Midbrain (tissue), 1 donor: ENCODE data around the gene HOXC10.

Experiments used
- DNase-seq: peaks from one replicate; lab custom pipeline; 2025; lab: John Stamatoyannopoulos, UW

The HOXC10 gene

DNA sequence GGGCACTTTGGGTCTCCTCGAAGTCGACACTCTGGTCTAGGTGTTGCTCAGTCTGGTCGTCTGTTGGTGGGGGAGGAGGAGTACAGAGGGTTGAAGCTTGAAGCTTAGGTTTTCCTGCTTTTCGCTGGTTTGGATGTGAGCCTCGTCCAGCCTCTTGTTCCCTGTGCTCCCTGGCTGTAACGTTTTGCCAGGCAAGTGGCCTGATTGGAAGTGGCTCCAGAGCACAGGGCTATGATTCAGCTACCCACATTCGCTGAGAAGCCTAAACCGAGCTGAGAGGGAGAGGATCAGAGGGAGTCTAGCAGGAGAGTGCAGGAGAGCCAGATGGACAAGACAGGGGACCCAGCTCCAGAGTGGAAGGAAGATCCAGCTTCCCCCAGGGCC is 6.1 kb downstream of the HOXC10 start:
- DNase-seq: no peak

DNA sequence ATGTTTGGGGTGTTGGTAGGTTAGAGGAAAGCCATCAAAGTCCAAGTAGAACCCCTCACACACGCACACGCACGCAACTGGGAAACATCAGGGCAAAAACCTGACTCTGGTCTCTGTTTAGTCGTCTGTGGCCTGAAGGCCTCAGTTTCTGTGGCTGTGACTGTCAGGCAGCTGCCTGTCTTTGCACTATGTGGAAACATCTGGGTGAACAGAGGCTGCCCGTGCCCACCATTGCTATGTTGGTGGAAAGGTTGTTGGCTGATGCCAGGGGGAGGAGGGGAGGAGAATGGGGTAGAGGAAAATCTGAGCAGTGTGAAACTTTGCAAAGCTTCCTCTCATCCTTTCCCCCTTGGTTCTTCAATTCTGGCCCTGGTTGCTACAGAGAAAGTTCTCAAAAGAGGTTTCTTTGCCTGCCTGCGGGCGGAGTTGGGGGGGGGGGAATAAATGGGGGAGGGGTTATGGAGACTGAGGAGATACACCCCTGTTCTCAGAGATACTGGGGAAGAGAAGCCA is 7.5 kb downstream of the HOXC10 start:
- no peak for DNase-seq

- no peak for DNase-seq
These were observed 8.4 kb downstream of the HOXC10 start for GRCh38 chr12:53993162-53994008.

GRCh38 chr12:53994009-53994263 is 9.0 kb downstream of the HOXC10 start:
- DNase-seq: no peak

DNA sequence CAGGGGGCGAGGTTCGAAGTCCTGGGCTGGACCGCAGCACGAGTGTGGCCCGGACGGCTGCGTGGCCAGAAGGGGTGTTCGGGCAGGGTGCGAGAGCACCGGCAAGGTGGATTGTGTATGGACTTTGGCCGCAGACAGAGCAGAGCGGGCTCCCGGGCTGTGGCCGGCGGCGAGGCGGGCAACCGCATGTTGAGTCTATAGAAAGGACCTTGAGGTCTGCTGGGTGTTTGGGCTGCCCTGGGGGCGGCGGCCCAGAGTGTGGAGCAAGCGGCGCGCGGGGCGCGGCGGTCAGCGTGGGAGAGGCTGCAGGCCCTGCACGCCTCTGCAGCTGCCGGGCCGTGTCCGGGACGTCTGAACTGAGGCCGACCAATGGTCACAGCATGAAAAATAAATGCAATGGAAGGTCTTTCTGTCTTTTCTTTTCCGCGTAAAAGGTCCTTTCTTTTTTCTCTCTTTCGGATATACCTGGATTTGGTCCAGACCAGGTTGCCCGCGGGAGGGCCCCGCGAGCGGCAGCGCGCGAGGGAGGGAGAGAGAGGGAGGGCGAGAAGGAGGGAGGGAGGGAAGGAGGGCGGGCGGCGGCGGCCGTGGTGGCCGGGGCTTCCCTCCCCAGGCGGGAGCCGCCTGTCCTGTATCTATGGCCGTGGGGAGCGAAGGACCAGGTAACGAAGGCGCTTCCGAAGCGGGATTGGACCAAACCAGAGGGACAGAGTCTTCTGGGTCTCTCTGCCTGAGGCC is 9.5 kb downstream of the HOXC10 start:
- DNase-seq: no peak

DNA sequence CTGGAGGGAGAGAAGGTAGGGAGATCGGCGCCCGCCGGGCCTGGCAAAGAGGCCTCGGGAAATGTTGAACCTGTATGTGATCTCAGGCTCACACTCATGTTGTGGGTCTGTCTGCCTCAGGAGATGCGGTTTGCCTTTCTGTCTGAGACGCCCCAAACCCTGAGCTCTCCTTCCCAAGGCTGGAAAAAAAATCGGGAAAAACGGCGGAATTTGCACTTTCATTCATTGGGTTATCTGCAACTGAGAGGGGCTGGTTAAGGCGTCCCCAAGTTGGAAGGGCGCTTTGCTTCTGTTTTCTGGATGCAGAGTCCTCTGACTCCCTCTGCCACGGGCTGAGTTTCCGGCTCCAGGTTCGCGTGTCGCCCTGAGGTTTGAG is 10.0 kb downstream of the HOXC10 start:
- DNase-seq: no peak

DNA sequence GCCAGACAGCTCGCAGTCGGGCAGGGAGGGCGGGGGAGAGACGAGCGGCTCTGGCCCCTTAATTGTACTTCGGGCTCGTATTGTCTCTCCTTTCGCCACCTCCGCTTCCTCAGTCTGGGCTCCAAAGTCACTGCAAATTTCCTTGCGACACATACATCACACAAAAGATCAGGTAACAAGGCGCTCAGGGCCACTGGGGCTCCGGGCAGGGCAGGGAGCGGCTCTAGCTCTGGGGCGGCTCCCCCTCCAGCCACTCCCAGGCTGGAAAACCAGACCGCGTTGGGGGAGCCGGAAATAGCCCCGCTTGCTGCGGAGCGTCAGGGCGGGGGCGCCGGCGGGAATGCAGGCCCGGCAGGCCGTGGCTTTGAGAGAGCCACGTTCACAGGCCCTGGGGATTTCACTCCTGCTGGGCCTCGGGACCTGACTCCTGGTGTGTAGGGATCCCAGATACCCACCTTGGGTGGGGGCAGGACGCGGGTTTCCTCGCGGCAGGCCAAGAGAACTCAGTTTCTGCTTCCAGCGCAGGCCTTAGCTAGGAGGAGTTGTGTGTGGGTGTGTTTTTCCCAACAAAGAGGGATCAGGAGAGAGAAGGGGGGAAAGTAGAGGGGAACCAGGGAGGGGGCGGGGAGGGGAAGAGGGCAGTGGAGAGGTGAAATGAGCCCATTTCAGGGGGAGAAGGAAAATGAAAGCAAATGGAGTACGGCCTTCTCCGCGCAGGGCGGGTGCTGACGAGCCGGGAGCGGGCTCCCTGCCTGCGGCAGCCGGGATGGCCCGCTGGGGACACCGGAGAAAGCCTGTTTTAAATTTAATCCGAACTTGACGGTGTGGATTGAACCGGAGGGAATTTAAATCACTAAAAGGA is 10.7 kb downstream of the HOXC10 start:
- no peak for DNase-seq

DNA sequence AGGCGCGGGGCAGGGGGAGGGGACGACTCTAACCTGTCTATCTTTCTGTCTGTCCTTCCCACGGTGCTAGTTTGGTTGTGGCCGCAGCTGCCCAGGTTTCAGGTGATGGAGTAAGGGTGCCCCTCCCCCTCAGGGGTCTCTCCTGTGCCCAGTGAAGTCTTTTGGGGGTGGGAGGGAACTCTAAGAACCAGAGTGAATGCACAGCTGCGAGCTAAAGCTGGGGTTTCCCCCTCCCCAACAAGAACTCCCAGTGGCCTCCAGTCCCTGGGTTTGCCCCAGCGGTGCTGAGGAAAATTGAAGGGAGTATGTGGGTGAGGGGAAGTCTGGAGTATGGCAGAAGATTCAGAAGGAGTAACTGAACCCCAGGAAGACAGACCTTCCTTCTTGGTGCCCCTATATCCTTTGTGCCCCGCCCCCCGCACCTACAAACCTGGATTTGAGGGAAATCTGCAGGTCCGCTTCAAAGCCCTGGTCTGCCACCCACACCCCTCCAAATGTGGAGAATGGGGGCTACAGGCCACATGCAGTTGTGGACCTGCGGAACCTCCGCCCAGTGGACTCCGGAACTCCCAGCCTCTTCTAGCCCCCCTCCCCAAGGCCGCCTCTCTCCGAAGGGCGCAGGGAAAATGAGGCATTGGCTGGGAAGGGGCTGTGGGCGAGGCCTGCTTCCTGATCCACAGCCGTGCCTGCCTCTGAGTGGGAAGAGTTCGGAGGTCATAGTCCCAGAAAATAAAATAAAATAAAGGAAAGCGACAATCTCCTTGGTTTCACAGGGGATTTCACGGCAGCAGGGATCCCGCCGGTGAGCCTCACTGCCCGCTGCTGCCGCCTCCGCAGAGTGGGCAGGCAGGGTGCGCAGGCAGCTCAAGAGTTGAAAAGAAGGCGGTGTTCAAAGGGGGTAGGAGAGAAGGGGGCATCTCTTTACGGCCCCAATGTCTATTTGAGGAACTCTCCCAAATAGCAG is 11.6 kb downstream of the HOXC10 start:
- DNase-seq: no peak

GRCh38 chr12:53997204-53998109 is 12.5 kb downstream of the HOXC10 start:
- no peak for DNase-seq

GRCh38 chr12:53998110-53998899 is 13.4 kb downstream of the HOXC10 start:
- DNase-seq: no peak

- DNase-seq: no peak
These were observed 13.9 kb downstream of the HOXC10 start for GRCh38 chr12:53998900-53999236.

- DNase-seq: no peak
These were observed 14.7 kb downstream of the HOXC10 start for GRCh38 chr12:53999559-54000115.

- no peak for DNase-seq
These were observed 15.5 kb downstream of the HOXC10 start, which contains the start of gene HOXC9 for GRCh38 chr12:54000116-54001114. Gene HOXC9 (plus strand): TSS chr12:54000161. CDS start chr12:54000189, 28 bp downstream.

- DNase-seq: no peak
These were observed 16.6 kb downstream of the HOXC10 start for GRCh38 chr12:54001283-54002187.

DNA sequence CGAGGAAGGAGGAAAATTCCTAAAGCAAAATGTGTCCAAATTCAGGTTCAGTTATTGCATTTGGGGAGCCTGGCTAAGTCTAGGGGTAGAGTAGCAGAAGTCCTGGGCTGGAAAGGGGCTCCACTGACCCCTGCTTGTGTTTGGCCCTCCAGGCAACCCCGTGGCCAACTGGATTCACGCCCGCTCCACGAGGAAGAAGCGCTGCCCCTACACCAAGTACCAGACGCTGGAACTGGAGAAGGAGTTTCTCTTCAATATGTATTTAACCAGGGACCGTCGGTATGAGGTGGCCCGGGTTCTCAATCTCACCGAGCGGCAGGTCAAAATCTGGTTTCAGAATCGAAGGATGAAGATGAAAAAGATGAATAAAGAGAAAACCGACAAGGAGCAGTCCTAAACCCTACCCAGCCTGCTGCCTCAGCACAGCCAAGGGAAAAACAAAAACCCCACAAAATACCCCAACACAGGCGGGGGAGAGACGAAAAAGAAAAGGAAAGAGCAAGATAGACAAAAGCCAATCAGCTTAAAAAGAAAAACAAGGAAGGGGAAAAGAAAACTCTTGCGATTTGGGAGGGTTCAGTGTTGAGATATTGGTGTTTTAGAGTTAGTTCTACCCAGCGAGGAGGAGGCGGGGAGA is 17.4 kb downstream of the HOXC10 start:
- no peak for DNase-seq

DNA sequence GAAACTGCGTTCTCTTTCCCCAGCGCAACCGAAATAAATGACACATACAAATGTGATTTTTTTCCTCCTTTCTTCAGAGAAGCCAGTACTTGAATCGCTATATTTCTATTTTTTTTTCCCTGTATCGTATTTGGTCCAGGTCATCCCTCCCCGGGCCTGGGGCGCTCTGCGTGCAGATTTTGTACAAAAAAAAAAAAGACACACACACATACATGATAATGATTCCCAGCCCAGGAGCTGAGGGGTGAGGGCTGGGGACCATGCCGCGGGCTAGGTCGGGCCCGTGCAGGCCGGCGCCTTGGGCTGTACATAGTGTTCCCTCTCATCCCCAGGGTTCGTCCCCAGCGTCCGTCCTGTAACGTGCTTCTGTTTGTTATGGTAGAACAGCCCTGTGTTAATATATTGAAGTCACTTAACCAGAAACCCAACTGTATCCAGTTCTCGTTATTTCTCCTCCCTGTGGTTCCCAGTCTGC is 18.0 kb downstream of the HOXC10 start:
- DNase-seq: no peak
